ENCODE measurements around the gene RBMS1. TPM values are rescaled to one million over a fixed set of nuclear protein-coding genes. Genes with fewer than 3 reads are reported as not detected.

RBMS1 gene
- total RNA-seq, 1 donor: 170 TPM

DNA sequence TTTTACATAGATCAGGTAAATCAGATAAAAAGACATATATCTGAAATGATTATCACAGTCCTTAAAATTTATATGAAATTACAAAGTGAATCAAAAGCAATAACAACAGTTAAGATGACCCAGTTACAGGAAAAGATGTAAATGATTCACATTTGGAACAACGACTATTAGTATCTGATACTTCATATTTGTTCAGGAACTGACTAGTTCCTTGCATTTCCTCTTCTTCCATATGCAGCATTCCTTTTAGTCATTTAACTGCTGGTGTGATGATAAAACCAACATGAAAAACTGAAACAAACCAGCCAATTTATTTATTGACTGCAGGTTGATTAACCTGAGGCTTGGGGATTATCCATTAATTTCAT lies 75.2 kb downstream of the RBMS1 start:
- TF ChIP-seq, protein P1, sequence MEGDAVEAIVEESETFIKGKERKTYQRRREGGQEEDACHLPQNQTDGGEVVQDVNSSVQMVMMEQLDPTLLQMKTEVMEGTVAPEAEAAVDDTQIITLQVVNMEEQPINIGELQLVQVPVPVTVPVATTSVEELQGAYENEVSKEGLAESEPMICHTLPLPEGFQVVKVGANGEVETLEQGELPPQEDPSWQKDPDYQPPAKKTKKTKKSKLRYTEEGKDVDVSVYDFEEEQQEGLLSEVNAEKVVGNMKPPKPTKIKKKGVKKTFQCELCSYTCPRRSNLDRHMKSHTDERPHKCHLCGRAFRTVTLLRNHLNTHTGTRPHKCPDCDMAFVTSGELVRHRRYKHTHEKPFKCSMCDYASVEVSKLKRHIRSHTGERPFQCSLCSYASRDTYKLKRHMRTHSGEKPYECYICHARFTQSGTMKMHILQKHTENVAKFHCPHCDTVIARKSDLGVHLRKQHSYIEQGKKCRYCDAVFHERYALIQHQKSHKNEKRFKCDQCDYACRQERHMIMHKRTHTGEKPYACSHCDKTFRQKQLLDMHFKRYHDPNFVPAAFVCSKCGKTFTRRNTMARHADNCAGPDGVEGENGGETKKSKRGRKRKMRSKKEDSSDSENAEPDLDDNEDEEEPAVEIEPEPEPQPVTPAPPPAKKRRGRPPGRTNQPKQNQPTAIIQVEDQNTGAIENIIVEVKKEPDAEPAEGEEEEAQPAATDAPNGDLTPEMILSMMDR (IDR thresholded peaks at IDR 0.05; ENCODE audit: insufficient read depth, low read length): no peak
- DNase-seq (ENCODE audit: low read depth): no peak

DNA sequence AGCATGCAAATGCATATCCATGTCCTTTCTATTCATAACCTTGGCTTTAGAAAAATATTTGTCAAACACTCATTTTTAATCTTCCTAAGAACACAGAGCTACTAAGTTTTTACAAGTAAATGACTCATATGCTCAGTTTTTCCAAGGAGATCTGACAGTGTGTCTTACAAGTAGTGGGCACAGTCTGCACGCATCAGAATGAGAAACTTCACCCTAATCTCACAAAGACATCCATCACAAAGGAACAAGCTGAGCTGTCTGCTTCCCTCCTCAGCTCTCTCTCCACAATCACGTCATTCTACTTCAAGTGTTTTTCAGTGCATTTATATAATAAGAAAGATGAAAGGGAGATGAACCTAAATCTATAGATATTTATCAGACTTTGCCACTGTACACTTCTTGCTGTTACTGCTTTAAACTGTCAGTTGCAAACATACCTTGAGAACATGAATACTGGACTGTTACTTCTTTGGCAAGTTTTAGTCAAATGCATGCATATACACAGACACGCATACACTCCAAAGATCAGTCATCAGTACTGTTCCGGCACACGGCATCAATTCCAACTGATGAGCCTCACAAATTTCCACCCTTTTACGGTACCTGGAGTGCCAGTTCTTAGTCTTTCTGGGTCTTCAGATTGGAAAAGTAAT lies 75.7 kb downstream of the RBMS1 start:
- peak overlapping the region; percentile 2 for H3K4me3 ChIP-seq (ENCODE audit: low read depth, low read length)
- DNase-seq (ENCODE audit: low read depth): peak; percentile 97
- TF ChIP-seq, protein P1 (IDR thresholded peaks at IDR 0.05; ENCODE audit: insufficient read depth, low read length): no peak

More for the DNA sequence above, 75.2 kb downstream of the RBMS1 start:
- no peak overlapping the region for H3K4me3 ChIP-seq (ENCODE audit: low read depth, low read length)

DNA sequence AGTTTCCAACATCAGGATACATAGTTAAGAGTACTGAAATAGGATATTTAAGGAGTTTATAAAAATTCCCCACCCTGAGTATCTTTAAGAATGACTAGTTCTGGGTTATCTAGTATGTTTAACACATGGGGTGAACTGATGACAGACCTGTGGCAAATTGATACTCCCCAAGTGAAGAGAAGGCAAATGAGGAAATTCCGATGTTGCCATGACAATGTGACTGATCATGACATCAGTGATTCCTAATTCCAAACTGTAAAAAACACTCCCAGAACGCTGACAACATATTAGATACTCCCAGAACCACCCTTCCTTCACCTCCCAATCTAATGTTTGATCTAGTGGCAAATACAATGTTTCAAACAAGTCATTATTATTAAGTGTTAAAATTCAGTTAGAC lies 77.6 kb downstream of the RBMS1 start:
- TF ChIP-seq, protein P1 (IDR thresholded peaks at IDR 0.05; ENCODE audit: insufficient read depth, low read length): no peak
- H3K4me3 ChIP-seq (ENCODE audit: low read depth, low read length): no peak overlapping the region
- peak; percentile 82 for DNase-seq (ENCODE audit: low read depth)

DNA sequence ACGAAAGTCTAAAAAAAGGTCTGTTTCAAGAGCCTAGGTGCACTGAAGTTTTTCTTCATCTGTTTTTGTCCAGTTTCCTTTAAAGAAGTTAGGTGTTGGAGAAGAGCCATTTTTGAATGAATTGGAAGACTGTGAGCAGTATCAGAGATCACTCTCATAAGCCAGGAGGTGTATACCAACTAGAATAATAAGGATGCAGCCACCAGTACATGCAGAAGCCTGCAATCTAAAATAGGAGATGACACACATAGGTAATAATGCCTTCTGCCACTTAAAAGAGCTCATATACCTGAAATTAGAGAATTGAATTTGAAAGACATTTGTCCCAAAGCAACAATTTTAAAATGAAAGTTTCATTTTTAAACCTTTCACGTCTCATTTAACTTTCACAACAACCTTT lies 81.7 kb downstream of the RBMS1 start:
- TF ChIP-seq, protein P1 (IDR thresholded peaks at IDR 0.05; ENCODE audit: insufficient read depth, low read length): no peak
- no peak for DNase-seq (ENCODE audit: low read depth)

DNA sequence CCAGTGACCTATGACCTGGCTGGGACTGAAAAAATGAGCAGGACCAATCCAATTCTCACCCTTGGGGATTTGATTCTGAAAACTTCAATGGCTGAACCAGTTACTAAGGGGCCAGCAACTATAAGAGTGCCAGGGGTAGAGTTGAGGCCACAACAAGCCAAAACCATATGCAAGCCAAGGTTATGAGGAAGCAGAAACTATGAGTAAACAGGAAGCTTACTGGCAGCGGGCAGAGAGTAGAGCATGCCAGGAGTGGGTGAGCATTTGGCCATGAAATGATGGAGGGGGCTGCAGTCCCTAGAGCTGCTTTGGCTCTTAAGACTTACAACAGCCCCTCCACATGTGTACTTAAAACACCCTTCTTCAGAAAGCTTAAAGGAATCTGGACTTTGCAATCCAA lies 82.4 kb downstream of the RBMS1 start:
- H3K4me3 ChIP-seq (ENCODE audit: low read depth, low read length): no peak overlapping the region
- TF ChIP-seq, protein P1 (IDR thresholded peaks at IDR 0.05; ENCODE audit: insufficient read depth, low read length): no peak
- peak; percentile 70 for DNase-seq (ENCODE audit: low read depth)

More for the DNA sequence above, 81.7 kb downstream of the RBMS1 start:
- no peak overlapping the region for H3K4me3 ChIP-seq (ENCODE audit: low read depth, low read length)

DNA sequence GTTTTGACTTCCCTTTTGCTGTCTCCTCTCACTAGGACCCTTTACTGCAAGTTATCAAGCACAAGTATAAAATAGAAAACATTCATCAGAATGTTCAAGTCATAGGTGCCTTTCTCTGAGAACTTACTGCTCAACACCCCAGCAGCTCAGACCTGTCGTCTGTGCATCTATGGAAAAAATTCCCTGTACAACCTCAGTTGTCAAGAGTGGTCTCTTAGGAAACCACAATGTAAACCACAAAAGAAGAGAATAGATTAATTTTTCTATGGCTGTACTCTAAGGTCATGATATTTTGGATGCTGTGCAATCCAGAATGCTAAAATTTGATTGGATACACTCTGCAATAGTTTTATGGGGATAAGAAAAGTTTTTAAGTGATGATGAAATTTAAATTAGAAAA lies 84.1 kb downstream of the RBMS1 start:
- H3K4me3 ChIP-seq (ENCODE audit: low read depth, low read length): no peak overlapping the region
- TF ChIP-seq, protein P1 (IDR thresholded peaks at IDR 0.05; ENCODE audit: insufficient read depth, low read length): no peak
- DNase-seq (ENCODE audit: low read depth): peak; percentile 70

DNA sequence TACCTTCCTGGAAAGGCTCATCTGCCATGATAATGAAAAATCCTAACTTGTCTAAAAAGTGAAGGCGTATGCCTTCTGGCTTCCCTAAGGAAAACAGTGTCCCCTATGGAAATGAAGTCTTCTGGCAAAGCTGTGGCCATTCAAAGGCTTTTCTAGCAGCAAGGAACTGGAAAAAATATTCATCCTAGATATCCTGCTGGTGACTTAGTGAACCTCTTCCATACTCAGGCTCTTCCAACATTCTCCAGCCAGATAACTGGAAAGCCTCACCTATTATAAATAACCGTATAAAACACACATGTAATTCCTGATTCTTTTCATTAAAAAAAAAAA lies 84.7 kb downstream of the RBMS1 start:
- no peak overlapping the region for H3K4me3 ChIP-seq (ENCODE audit: low read depth, low read length)
- DNase-seq (ENCODE audit: low read depth): peak; percentile 51
- TF ChIP-seq, protein P1 (IDR thresholded peaks at IDR 0.05; ENCODE audit: insufficient read depth, low read length): peak; percentile 41

Measured in fibroblast of the aortic adventitia (primary cell).